AG10803 (cell line): ENCODE measurements around the gene L3MBTL3.

Experiments
- DNase-seq: peaks from one replicate; pipeline ENCODE4 v3.0.0; 2010; ENCODE audit warnings: low read depth
- H3K4me3 ChIP-seq: 2 replicates; pipeline ENCODE4 v1.5.1; 2011; ENCODE audit warnings: mild to moderate bottlenecking, low read length, control low read depth
- TF ChIP-seq, protein P1 (sequence below): conservative IDR thresholded peaks from 2 replicates; pipeline ENCODE4 v1.5.1; 2011; ENCODE audit warnings: mild to moderate bottlenecking, low read length, control low read depth, inconsistent platforms

L3MBTL3 gene

DNA sequence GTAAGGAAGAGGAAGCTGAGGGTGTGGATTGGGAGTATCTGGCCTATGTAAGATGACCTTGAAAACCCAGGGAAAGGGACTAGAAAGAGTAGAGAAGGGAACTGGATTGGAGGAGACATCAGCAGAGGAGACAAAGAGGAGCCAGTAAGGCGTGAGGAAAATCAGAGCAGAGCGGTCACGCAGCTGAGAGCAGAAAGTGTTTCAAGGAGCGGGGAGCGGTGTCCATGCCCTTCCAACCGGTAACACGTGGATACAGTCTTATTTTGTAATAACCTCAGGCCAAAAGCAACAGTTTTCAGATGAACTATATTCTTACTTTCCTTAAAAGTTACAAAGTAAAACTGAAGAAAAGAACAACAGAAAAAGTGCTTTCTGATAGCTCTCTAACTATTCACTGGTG is 36.3 kb downstream of the L3MBTL3 start:
- TF ChIP-seq, protein P1, sequence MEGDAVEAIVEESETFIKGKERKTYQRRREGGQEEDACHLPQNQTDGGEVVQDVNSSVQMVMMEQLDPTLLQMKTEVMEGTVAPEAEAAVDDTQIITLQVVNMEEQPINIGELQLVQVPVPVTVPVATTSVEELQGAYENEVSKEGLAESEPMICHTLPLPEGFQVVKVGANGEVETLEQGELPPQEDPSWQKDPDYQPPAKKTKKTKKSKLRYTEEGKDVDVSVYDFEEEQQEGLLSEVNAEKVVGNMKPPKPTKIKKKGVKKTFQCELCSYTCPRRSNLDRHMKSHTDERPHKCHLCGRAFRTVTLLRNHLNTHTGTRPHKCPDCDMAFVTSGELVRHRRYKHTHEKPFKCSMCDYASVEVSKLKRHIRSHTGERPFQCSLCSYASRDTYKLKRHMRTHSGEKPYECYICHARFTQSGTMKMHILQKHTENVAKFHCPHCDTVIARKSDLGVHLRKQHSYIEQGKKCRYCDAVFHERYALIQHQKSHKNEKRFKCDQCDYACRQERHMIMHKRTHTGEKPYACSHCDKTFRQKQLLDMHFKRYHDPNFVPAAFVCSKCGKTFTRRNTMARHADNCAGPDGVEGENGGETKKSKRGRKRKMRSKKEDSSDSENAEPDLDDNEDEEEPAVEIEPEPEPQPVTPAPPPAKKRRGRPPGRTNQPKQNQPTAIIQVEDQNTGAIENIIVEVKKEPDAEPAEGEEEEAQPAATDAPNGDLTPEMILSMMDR: no peak
- no peak overlapping the region for H3K4me3 ChIP-seq
- no peak for DNase-seq

DNA sequence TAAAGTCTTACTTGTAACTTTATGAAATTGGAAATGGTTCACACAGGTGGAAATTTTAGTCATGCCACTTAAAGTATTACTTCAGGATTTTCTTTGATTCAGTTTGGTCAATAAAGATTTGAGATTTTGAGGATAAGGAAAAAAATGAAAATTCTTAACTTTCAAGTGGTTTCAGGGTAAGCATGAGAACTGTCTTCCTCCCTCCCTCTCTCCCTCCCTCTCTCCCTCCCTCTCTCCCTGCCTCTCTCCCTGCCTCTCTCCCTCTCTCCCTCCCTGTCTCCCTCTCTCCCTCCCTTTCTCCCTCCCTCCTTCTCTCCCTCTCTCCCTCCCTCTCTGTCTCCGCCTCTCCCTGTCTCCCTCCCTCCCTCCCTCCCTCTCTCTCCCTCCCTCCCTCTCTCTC is 36.9 kb downstream of the L3MBTL3 start:
- H3K4me3 ChIP-seq: no peak overlapping the region
- no peak for DNase-seq
- TF ChIP-seq, protein P1: no peak

DNA sequence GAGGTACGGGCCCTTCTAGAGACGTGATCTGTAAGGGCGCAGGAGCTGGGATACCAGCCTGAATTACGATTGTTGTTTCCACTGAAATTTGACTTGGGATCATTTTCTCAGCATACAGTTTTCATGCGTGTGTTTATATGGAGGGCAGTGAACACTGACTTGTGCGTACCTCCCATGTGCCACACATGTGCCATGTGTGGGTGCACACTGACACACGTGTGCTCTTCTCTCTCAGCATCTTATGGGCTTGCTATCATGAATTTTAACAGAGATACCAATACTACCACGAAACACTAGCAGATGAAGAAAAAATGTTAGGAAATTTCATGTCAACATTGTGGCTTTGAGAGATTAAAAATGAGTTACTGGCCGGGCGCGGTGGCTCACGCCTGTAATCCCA is 39.1 kb downstream of the L3MBTL3 start:
- TF ChIP-seq, protein P1: no peak
- no peak for DNase-seq
- H3K4me3 ChIP-seq: no peak overlapping the region

DNA sequence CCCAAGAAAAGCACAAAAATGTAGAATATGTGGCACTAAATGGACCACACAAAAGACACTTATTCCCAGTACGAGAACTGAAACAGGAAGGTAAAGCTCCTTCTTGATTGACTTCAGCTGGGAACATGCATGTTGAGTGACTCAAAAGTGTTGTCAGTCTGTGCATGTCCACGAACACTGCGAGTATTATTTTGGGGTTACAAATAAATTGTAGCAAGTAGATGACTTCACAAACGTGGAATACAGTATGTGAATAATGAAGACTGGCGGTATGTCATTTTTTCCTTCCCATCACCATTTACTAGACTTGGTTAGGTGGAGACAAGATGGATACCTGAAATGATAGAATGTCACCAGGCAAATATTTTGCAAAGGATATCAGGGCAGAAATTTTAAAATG is 45.4 kb downstream of the L3MBTL3 start:
- TF ChIP-seq, protein P1: no peak
- DNase-seq: peak; percentile 22
- no peak overlapping the region for H3K4me3 ChIP-seq

DNA sequence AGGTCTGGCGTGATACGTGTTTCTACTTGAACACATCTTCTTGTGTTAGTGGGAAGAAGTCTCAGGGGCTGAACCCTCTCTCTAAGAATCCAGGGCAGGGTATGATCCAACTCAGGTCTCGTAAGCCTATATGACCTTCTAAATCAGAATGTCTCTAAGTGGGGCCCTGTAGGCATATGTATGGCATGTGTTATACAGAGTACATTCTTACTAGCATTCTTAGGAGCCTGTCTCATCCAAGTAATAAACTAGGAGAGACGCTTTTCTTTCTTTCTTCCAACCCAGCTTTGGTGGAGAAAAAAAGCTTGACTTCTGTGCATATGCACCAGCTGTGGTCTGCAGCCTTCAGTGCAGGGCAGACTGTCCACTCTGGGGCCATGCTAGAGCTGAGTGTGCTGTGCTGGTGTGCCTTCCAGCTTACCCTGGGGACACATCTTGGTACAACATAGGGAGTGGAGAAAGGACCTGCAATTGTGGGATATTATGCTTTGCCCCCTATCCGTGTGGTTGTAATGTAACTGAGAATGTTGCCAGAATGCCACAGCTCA is 47.3 kb downstream of the L3MBTL3 start:
- H3K4me3 ChIP-seq: no peak overlapping the region
- no peak for DNase-seq
- TF ChIP-seq, protein P1: no peak

DNA sequence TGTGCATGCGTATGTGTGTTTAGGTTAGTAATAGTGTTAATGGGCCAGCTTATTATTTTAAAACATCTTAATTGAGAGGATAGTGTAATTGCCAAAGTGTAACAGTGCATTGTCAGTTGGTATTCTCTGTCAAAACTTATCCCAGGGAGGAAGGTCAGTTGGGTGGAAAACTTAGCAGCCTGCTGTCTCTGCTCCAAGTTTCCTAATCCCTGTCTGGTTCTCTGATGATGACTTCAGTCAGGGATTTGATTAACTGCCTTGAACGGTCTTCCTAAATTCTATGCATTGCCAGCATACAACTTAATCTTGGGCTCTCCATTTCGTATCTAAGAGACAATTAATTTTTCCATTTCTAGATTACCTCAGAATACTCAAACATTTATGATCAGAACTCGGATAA is 51.1 kb downstream of the L3MBTL3 start:
- no peak overlapping the region for H3K4me3 ChIP-seq
- DNase-seq: no peak
- TF ChIP-seq, protein P1: no peak

DNA sequence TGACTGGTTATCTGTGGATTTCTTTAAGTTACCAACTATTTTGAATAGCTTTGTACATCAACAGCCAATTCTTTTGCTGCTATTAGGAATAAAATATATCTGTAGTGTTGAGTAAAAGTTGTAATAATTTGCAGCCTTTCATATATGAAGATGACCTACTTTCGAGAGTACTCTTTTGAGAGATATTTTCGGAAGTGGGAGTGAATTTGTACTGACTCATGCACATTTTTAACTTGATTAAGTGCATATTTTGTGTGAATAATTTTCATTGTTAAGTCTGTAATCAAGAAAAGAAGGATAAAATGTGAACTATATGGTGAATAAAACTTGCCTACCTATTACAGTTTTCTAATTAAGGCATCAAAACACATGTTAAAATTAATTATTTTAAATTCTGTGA is 51.9 kb downstream of the L3MBTL3 start:
- TF ChIP-seq, protein P1: no peak
- DNase-seq: peak; percentile 42
- H3K4me3 ChIP-seq: no peak overlapping the region
